Measurements from ENCODE around the gene S100A11.

- TF ChIP-seq POLR2A (IDR thresholded peaks at IDR 0.05) (no peak), POLR2AphosphoS5 (IDR thresholded peaks at IDR 0.05) (no peak), EP300 (IDR thresholded peaks at IDR 0.05) (no peak)
- TF ChIP-seq, protein P1, sequence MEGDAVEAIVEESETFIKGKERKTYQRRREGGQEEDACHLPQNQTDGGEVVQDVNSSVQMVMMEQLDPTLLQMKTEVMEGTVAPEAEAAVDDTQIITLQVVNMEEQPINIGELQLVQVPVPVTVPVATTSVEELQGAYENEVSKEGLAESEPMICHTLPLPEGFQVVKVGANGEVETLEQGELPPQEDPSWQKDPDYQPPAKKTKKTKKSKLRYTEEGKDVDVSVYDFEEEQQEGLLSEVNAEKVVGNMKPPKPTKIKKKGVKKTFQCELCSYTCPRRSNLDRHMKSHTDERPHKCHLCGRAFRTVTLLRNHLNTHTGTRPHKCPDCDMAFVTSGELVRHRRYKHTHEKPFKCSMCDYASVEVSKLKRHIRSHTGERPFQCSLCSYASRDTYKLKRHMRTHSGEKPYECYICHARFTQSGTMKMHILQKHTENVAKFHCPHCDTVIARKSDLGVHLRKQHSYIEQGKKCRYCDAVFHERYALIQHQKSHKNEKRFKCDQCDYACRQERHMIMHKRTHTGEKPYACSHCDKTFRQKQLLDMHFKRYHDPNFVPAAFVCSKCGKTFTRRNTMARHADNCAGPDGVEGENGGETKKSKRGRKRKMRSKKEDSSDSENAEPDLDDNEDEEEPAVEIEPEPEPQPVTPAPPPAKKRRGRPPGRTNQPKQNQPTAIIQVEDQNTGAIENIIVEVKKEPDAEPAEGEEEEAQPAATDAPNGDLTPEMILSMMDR (IDR thresholded peaks at IDR 0.05) = peak; percentile 85 to 92 (median 90)
These were observed 15.8 kb upstream of the S100A11 start for GRCh38 chr1:152052606-152053005.
